ENCODE results near the gene EXOC6B. TPM values are rescaled to one million over a fixed set of nuclear protein-coding genes. Genes with fewer than 3 reads are reported as not detected.

EXOC6B gene
- total and polyA plus RNA-seq, 2 experiments from 2014 or later, result 8.9 to 18.3 TPM

- DNase-seq, result no peak
- Histone ChIP-seq H3K4me2 (ENCODE audit: unreplicated experiment) (no peak overlapping the region), H3K9me2 (ENCODE audit: insufficient read depth) (no peaks in the 10 kb centered on the region), H3K27me3 (replicated peaks; ENCODE audit: insufficient read depth) (peaks cover 17% of the 10 kb centered on the region), H3K79me2 (ENCODE audit: insufficient read depth) (no peaks in the 10 kb centered on the region), H3K9me3 (ENCODE audit: low read depth) (no peaks in the 10 kb centered on the region), H3K9ac (no peak overlapping the region), H2AFZ (no peak overlapping the region), H4K20me1 (ENCODE audit: insufficient read depth) (no peaks in the 10 kb centered on the region), H3F3A (ENCODE audit: insufficient read depth) (no peaks in the 10 kb centered on the region), H3K4me1 (ENCODE audit: insufficient read depth) (no peaks in the 10 kb centered on the region), H3K4me3 (no peak overlapping the region), H3K27ac (no peak overlapping the region), H3K36me3 (ENCODE audit: low read depth) (no peaks in the 10 kb centered on the region)
- in situ Hi-C loops (cut with MboI), result loop anchor here (10.0 kb wide), 1 partner anchor 602 kb away; no protein-coding TSS in a partner anchor
- WGBS, 2 experiments (ENCODE audit: low coverage in 1 of 2, low lambda C conversion rate in 2 of 2, missing lambda C conversion rate in 2 of 2), result 20 to 44% methylated on average over 2 of the region's 2 CpGs
- TF ChIP-seq EZH2 (IDR thresholded peaks at IDR 0.05; ENCODE audit: insufficient read depth, poor library complexity, severe bottlenecking) (no peak), EZH2phosphoT487 (IDR thresholded peaks at IDR 0.05; ENCODE audit: insufficient read depth, low read depth) (no peak)
Measured at GRCh38 chr2:72156872-72157271, 669.0 kb downstream of the EXOC6B start.

DNA sequence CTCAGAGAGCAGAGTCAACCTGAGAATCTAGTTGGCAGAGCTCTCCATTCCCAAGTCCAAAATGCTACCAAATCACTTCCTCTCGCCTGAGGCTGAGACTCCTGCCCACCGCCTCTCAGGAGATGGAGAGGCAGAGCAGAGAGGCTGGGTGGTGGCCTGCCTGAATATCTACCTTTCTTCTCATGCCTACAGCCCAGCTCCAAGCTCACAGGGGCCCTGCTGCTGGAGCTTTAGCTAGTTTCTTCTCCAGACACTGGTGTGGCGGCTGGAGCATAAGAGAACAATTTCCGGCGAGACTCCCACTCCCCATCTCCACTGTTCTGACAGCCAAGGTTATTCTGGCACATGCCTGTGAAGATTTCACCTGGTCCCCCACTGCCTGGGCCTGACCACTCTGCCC is 670.1 kb downstream of the EXOC6B start:
- in situ Hi-C loops (cut with MboI), result loop anchor here (10.0 kb wide), 1 partner anchor 601 kb away; no protein-coding TSS in a partner anchor
- Histone ChIP-seq H3K9me2 (ENCODE audit: insufficient read depth) (no peaks in the 10 kb centered on the region), H3F3A (ENCODE audit: insufficient read depth) (no peaks in the 10 kb centered on the region), H3K4me1 (ENCODE audit: insufficient read depth) (no peaks in the 10 kb centered on the region), H3K27ac (no peak overlapping the region), H3K36me3 (ENCODE audit: low read depth) (no peaks in the 10 kb centered on the region), H3K4me3 (no peak overlapping the region), H3K4me2 (ENCODE audit: unreplicated experiment) (no peak overlapping the region), H3K9ac (no peak overlapping the region), H3K9me3 (ENCODE audit: low read depth) (no peaks in the 10 kb centered on the region), H4K20me1 (ENCODE audit: insufficient read depth) (no peaks in the 10 kb centered on the region), H3K27me3 (replicated peaks; ENCODE audit: insufficient read depth) (peaks cover 17% of the 10 kb centered on the region), H2AFZ (no peak overlapping the region), H3K79me2 (ENCODE audit: insufficient read depth) (no peaks in the 10 kb centered on the region)
- TF ChIP-seq EZH2 (IDR thresholded peaks at IDR 0.05; ENCODE audit: insufficient read depth, poor library complexity, severe bottlenecking) (no peak), EZH2phosphoT487 (IDR thresholded peaks at IDR 0.05; ENCODE audit: insufficient read depth, low read depth) (no peak)
- WGBS, 2 experiments (ENCODE audit: low coverage in 1 of 2, low lambda C conversion rate in 2 of 2, missing lambda C conversion rate in 2 of 2), result 91 to 95% methylated on average over 5 of the region's 5 CpGs
- no peak for DNase-seq

DNA sequence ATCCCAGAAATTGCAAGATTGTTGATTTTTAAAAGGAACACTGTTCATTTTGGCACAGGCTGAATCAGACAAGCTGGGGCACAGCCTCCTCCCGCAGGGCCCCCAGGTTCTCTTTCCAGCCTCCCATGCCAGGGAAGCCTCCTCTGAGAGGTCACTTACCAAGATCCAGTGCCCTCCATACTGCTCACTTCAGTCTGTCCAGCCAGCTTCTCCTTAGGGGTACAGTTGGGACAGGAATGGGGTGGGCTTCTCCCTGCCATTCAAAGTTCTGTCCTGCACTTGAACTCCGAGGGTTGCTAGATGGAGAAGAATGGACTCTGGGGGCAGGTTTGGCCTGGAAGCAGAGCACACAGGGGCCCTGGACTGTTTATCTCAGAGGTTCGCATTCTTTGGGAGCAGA is 670.7 kb downstream of the EXOC6B start:
- H3K9me2 ChIP-seq (ENCODE audit: insufficient read depth), result no peaks in the 10 kb centered on the region
- H3K27me3 ChIP-seq (replicated peaks; ENCODE audit: insufficient read depth), result peaks cover 17% of the 10 kb centered on the region
- no peaks in the 10 kb centered on the region for H3K4me1 ChIP-seq (ENCODE audit: insufficient read depth)
- no peak overlapping the region for H3K9ac ChIP-seq
- no peak overlapping the region for H2AFZ ChIP-seq
- 72 to 74% methylated on average over 3 of the region's 3 CpGs for WGBS, 2 experiments (ENCODE audit: low coverage in 1 of 2, low lambda C conversion rate in 2 of 2, missing lambda C conversion rate in 2 of 2)
- no peaks in the 10 kb centered on the region for H3K36me3 ChIP-seq (ENCODE audit: low read depth)
- no peak for DNase-seq
- H3K79me2 ChIP-seq (ENCODE audit: insufficient read depth), result no peaks in the 10 kb centered on the region
- TF ChIP-seq EZH2phosphoT487 (IDR thresholded peaks at IDR 0.05; ENCODE audit: insufficient read depth, low read depth) (no peak), EZH2 (IDR thresholded peaks at IDR 0.05; ENCODE audit: insufficient read depth, poor library complexity, severe bottlenecking) (no peak)
- H3K9me3 ChIP-seq (ENCODE audit: low read depth), result no peaks in the 10 kb centered on the region
- no peak overlapping the region for H3K4me2 ChIP-seq (ENCODE audit: unreplicated experiment)
- no peaks in the 10 kb centered on the region for H4K20me1 ChIP-seq (ENCODE audit: insufficient read depth)
- H3F3A ChIP-seq (ENCODE audit: insufficient read depth), result no peaks in the 10 kb centered on the region
- H3K4me3 ChIP-seq, result no peak overlapping the region
- in situ Hi-C loops (cut with MboI), result loop anchor here (10.0 kb wide), 1 partner anchor 600 kb away; no protein-coding TSS in a partner anchor
- no peak overlapping the region for H3K27ac ChIP-seq

DNA sequence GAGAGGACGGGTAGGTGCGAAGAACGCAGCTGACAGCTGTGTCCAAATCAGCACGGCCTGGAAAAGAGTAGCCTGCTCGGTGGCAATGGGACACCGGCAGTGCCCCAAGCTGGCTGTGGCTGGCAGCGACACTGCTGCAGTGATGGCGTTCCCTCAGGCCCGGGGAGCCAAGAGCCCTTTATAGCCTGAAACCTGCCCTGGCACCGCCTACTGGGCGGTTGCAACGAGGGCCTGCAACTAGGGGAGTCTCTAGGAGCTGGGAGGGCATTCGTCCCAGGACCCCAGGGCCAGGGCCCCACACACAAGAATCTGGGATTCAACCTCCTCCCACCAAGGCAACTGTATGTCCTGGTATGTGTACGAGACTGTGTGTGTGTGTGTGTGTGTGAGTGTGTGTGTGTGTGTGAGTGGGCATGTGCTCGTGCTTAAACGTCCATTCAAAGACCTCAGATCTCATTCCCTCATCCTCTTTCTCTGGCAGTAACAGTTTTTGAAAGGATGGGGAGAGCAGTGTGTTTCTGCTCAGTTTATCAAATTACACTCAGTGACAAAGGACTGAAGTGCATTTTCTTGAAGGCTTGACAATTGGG is 671.4 kb downstream of the EXOC6B start:
- H3K4me2 ChIP-seq (ENCODE audit: unreplicated experiment), result no peak overlapping the region
- in situ Hi-C loops (cut with MboI), result loop anchor here (10.0 kb wide), 1 partner anchor 600 kb away; no protein-coding TSS in a partner anchor
- no peak overlapping the region for H3K27ac ChIP-seq
- no peaks in the 10 kb centered on the region for H3K36me3 ChIP-seq (ENCODE audit: low read depth)
- no peaks in the 10 kb centered on the region for H4K20me1 ChIP-seq (ENCODE audit: insufficient read depth)
- no peak overlapping the region for H3K4me3 ChIP-seq
- H3F3A ChIP-seq (ENCODE audit: insufficient read depth), result no peaks in the 10 kb centered on the region
- no peaks in the 10 kb centered on the region for H3K79me2 ChIP-seq (ENCODE audit: insufficient read depth)
- H3K9me2 ChIP-seq (ENCODE audit: insufficient read depth), result no peaks in the 10 kb centered on the region
- no peak for DNase-seq
- H3K9ac ChIP-seq, result no peak overlapping the region
- peaks cover 1% of the 10 kb centered on the region; the same call in 1 of the 2 replicates for H3K4me1 ChIP-seq (ENCODE audit: insufficient read depth)
- H3K9me3 ChIP-seq (ENCODE audit: low read depth), result no peaks in the 10 kb centered on the region
- WGBS, 2 experiments (ENCODE audit: low coverage in 1 of 2, low lambda C conversion rate in 2 of 2, missing lambda C conversion rate in 2 of 2), result 70 to 75% methylated on average over 16 of the region's 16 CpGs
- peaks cover 24% of the 10 kb centered on the region for H3K27me3 ChIP-seq (replicated peaks; ENCODE audit: insufficient read depth)
- TF ChIP-seq EZH2phosphoT487 (IDR thresholded peaks at IDR 0.05; ENCODE audit: insufficient read depth, low read depth) (no peak), EZH2 (IDR thresholded peaks at IDR 0.05; ENCODE audit: insufficient read depth, poor library complexity, severe bottlenecking) (no peak)
- H2AFZ ChIP-seq, result no peak overlapping the region
